ENCODE data around the gene NDE1. TPM values are rescaled to one million over a fixed set of nuclear protein-coding genes. Genes with fewer than 3 reads are reported as not detected.

The NDE1 gene
- polyA plus RNA-seq, 1 of the 3 experiments (the other 2 are of a cell fraction), result 27.9 TPM

DNA sequence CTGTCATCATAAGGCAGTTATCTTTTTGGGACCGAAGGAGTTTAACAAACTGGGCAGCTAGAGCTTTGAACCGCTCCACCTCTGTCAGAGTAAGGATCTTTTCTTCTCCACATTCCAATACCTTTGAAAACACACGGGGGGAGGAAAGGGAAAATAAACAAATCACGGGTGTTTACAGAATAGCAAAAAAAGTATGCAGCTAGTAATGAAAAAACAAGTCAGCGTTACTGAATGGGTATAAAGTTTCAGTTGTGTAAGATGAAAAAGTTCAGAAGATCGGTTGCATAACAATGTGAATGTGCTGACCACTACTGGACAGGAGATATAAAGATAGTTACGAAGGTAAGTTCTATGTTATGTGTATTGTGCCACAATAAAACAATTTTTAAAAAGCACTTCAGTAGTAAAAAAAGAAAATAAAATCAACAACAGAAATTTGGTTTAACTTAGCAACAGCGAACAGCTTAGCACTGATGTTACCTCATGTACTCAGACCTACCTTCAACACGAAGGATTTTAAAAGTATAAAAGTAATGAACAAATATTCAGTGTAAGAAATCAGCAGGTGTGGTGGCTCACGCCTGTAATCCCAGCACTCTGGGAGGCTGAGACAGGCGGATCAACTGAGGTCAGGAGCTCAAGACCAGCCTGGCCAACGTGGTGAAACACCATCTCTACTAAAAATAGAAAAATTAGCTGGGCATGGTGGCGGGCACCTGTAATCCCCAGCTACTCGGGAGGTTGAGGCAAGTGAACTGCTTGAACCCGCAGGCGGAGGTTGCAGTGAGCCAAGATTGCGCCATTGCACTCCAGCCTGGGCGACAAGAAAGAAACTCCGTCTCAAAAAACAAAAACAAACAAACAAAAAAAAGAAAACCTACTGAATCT, 41.4 kb upstream of the NDE1 start:
- ChIA-PET CTCF (interaction anchor here (0.7 to 1.5 kb wide), 3 partner anchors 11 to 182 kb away, joined by 3 to 5 read pairs (median 3); no protein-coding TSS in a partner anchor), POLR2A (interaction anchor here (1.2 kb wide), 1 partner anchor 13 kb away, joined by 3 read pairs; no protein-coding TSS in a partner anchor)
- Histone ChIP-seq H3K4me1 (ENCODE audit: control insufficient read depth in 1 of 2, insufficient read depth in 2 of 2, low read depth in 1 of 2, low read length in 1 of 2) (no peaks in the 10 kb centered on the region), H3K9me3 (no peaks in the 10 kb centered on the region), H3K27ac (ENCODE audit: low read depth in 2 of 2, low read length in 1 of 2) (no peak overlapping the region), H3K4me2 (no peak overlapping the region), H3K36me3 (replicated peaks in 1 of 2; ENCODE audit: control insufficient read depth in 1 of 2, insufficient read depth in 2 of 2, low read length in 1 of 2) (peaks cover 51 to 81% of the 10 kb centered on the region in 2 experiments), H3K79me2 (ENCODE audit: insufficient read depth) (no peaks in the 10 kb centered on the region), H2AFZ (ENCODE audit: low read depth) (no peak overlapping the region), H3K9ac (no peak overlapping the region), H3K4me3 (ENCODE audit: low read depth in 2 of 2, low read length in 1 of 2) (no peak overlapping the region), H4K20me1 (ENCODE audit: insufficient read depth) (no peaks in the 10 kb centered on the region; the same call in 1 of the 2 replicates), H3F3A (replicated peaks; ENCODE audit: insufficient read depth) (no peaks in the 10 kb centered on the region), H3K9me2 (no peaks in the 10 kb centered on the region), H3K27me3 (ENCODE audit: insufficient read depth) (no peaks in the 10 kb centered on the region)
- no peak for DNase-seq
- 91% methylated on average over 19 of the region's 19 CpGs for WGBS (ENCODE audit: low lambda C conversion rate)
- TF ChIP-seq, protein P1, sequence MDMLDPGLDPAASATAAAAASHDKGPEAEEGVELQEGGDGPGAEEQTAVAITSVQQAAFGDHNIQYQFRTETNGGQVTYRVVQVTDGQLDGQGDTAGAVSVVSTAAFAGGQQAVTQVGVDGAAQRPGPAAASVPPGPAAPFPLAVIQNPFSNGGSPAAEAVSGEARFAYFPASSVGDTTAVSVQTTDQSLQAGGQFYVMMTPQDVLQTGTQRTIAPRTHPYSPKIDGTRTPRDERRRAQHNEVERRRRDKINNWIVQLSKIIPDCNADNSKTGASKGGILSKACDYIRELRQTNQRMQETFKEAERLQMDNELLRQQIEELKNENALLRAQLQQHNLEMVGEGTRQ (IDR thresholded peaks at IDR 0.05; ENCODE audit: borderline replicate concordance, low read depth, low read length), result no peak
- no peak for TF ChIP-seq CHD2 (IDR thresholded peaks at IDR 0.05; ENCODE audit: low read length, partially characterized antibody)
- TF ChIP-seq TAF1 (IDR thresholded peaks at IDR 0.05; ENCODE audit: borderline replicate concordance, low read depth, low read length), result no peak
- no peak for TF ChIP-seq RFX5 (IDR thresholded peaks at IDR 0.05; ENCODE audit: low read length)
- TF ChIP-seq ELF1 (IDR thresholded peaks at IDR 0.05), result no peak
- TF ChIP-seq MXI1 (IDR thresholded peaks at IDR 0.05; ENCODE audit: low read depth, low read length), result no peak
- TF ChIP-seq, protein P2, sequence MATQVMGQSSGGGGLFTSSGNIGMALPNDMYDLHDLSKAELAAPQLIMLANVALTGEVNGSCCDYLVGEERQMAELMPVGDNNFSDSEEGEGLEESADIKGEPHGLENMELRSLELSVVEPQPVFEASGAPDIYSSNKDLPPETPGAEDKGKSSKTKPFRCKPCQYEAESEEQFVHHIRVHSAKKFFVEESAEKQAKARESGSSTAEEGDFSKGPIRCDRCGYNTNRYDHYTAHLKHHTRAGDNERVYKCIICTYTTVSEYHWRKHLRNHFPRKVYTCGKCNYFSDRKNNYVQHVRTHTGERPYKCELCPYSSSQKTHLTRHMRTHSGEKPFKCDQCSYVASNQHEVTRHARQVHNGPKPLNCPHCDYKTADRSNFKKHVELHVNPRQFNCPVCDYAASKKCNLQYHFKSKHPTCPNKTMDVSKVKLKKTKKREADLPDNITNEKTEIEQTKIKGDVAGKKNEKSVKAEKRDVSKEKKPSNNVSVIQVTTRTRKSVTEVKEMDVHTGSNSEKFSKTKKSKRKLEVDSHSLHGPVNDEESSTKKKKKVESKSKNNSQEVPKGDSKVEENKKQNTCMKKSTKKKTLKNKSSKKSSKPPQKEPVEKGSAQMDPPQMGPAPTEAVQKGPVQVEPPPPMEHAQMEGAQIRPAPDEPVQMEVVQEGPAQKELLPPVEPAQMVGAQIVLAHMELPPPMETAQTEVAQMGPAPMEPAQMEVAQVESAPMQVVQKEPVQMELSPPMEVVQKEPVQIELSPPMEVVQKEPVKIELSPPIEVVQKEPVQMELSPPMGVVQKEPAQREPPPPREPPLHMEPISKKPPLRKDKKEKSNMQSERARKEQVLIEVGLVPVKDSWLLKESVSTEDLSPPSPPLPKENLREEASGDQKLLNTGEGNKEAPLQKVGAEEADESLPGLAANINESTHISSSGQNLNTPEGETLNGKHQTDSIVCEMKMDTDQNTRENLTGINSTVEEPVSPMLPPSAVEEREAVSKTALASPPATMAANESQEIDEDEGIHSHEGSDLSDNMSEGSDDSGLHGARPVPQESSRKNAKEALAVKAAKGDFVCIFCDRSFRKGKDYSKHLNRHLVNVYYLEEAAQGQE (IDR thresholded peaks at IDR 0.05; ENCODE audit: low read depth, low read length), result no peak
- no peak for TF ChIP-seq SIN3A (IDR thresholded peaks at IDR 0.05; ENCODE audit: borderline replicate concordance, low read depth, low read length)
- TF ChIP-seq FOSL2 (IDR thresholded peaks at IDR 0.05; ENCODE audit: borderline replicate concordance, low read depth), result no peak
- no peak for TF ChIP-seq FOXJ3 (CRISPR knock-in tag; IDR thresholded peaks at IDR 0.05)
- TF ChIP-seq RCOR1 (IDR thresholded peaks at IDR 0.05; ENCODE audit: low read length), result no peak
- TF ChIP-seq, protein P3, sequence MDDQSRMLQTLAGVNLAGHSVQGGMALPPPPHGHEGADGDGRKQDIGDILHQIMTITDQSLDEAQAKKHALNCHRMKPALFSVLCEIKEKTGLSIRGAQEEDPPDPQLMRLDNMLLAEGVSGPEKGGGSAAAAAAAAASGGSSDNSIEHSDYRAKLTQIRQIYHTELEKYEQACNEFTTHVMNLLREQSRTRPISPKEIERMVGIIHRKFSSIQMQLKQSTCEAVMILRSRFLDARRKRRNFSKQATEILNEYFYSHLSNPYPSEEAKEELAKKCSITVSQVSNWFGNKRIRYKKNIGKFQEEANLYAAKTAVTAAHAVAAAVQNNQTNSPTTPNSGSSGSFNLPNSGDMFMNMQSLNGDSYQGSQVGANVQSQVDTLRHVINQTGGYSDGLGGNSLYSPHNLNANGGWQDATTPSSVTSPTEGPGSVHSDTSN (IDR thresholded peaks at IDR 0.05), result no peak
- TF ChIP-seq TEAD4 (IDR thresholded peaks at IDR 0.05; ENCODE audit: borderline replicate concordance, insufficient read depth), result no peak

Measured in SK-N-SH (cell line).